HG03039 (cell line): ENCODE measurements around the gene GARIN3.
"Not testable (repeated sequence)": the region's sequence is repeated elsewhere in the genome, so short reads cannot be mapped to it uniquely, and the experiment has no call there.

Experiments
- ATAC-seq: cut with Tn5 transposase; IDR thresholded peaks from one replicate; pipeline ENCODE4 v1.9.1; 2021; ENCODE audit warnings: mild to moderate bottlenecking, moderate library complexity; ENCODE audit not compliant: unreplicated experiment

GARIN3 gene

GRCh38 chr5:157166214-157167213 lies at the start of gene GARIN3:
Gene GARIN3 (minus strand): TSS chr5:157166264. CDS start chr5:157166168, 96 bp downstream.
- ATAC-seq: no peak

- ATAC-seq: no peak
Measured at GRCh38 chr5:157215514-157216167, 49.6 kb upstream of the GARIN3 start.

GRCh38 chr5:157214861-157215513 lies 48.9 kb upstream of the GARIN3 start:
- no peak for ATAC-seq

GRCh38 chr5:157214415-157214814 lies 48.4 kb upstream of the GARIN3 start:
- ATAC-seq: no peak

GRCh38 chr5:157213527-157214243 lies 47.6 kb upstream of the GARIN3 start:
- ATAC-seq: no peak

- no peak for ATAC-seq
Measured at GRCh38 chr5:157212307-157212706, 46.2 kb upstream of the GARIN3 start.

- not testable (repeated sequence) for ATAC-seq
Measured at GRCh38 chr5:157210652-157211051, 44.6 kb upstream of the GARIN3 start.

- ATAC-seq: no peak
Measured at GRCh38 chr5:157205708-157206107, 39.6 kb upstream of the GARIN3 start.

- ATAC-seq: no peak
Measured at GRCh38 chr5:157204765-157205164, 38.7 kb upstream of the GARIN3 start.

- no peak for ATAC-seq
Measured at GRCh38 chr5:157203417-157203816, 37.4 kb upstream of the GARIN3 start.

GRCh38 chr5:157201857-157202256 lies 35.8 kb upstream of the GARIN3 start:
- ATAC-seq: no peak

- no peak for ATAC-seq
Measured at GRCh38 chr5:157198277-157198986, 32.4 kb upstream of the GARIN3 start.

- no peak for ATAC-seq
Measured at GRCh38 chr5:157197086-157197485, 31.0 kb upstream of the GARIN3 start.

- ATAC-seq: no peak
Measured at GRCh38 chr5:157196045-157196444, 30.0 kb upstream of the GARIN3 start.

GRCh38 chr5:157193699-157194424 lies 27.8 kb upstream of the GARIN3 start:
- no peak for ATAC-seq

GRCh38 chr5:157189223-157189622 lies 23.2 kb upstream of the GARIN3 start:
- no peak for ATAC-seq

- ATAC-seq: no peak
Measured at GRCh38 chr5:157188270-157188669, 22.2 kb upstream of the GARIN3 start.

- ATAC-seq: no peak
Measured at GRCh38 chr5:157187046-157187754, 21.1 kb upstream of the GARIN3 start.
